GM18858 (cell line): Measurements from ENCODE around the gene ARIH1.
"Not testable (repeated sequence)": the region's sequence is repeated elsewhere in the genome, so short reads cannot be mapped to it uniquely, and the experiment has no call there.

Experiments used
- ATAC-seq: cut with Tn5 transposase; IDR thresholded peaks from one replicate; pipeline ENCODE4 v1.9.1; 2021; ENCODE audit not compliant: unreplicated experiment

The ARIH1 gene, protein sequence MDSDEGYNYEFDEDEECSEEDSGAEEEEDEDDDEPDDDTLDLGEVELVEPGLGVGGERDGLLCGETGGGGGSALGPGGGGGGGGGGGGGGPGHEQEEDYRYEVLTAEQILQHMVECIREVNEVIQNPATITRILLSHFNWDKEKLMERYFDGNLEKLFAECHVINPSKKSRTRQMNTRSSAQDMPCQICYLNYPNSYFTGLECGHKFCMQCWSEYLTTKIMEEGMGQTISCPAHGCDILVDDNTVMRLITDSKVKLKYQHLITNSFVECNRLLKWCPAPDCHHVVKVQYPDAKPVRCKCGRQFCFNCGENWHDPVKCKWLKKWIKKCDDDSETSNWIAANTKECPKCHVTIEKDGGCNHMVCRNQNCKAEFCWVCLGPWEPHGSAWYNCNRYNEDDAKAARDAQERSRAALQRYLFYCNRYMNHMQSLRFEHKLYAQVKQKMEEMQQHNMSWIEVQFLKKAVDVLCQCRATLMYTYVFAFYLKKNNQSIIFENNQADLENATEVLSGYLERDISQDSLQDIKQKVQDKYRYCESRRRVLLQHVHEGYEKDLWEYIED

GRCh38 chr15:72473614-72474465, at the start of gene ARIH1:
ARIH1 (plus strand) TSS chr15:72474330; CDS start chr15:72474640, 310 bp downstream.
- peak; percentile 56 for ATAC-seq

DNA sequence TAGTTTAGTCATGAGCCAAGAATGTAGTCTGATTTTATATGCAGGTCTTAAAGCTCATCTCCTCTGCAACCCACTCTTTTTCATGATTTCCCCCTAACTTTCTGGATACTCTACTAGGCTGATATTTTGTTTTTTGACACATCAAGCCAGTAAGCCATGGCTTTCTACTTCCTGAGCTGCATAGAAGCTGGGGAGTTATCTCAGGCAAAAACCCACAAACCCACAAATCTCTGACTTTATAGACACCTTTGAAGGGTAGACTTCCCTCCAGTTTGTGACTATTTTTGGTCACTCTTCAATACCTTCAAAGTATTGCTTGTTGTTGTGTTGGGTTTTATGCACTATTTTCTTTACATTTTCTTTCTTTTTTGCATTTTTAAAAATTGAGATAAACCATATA, 47.4 kb upstream of the ARIH1 start:
- ATAC-seq, result no peak

- ATAC-seq, result no peak
Measured at GRCh38 chr15:72437650-72438316, 36.3 kb upstream of the ARIH1 start.

GRCh38 chr15:72442848-72443247, 31.3 kb upstream of the ARIH1 start:
- ATAC-seq, result not testable (repeated sequence)

GRCh38 chr15:72445426-72445825, 28.7 kb upstream of the ARIH1 start:
- no peak for ATAC-seq

DNA sequence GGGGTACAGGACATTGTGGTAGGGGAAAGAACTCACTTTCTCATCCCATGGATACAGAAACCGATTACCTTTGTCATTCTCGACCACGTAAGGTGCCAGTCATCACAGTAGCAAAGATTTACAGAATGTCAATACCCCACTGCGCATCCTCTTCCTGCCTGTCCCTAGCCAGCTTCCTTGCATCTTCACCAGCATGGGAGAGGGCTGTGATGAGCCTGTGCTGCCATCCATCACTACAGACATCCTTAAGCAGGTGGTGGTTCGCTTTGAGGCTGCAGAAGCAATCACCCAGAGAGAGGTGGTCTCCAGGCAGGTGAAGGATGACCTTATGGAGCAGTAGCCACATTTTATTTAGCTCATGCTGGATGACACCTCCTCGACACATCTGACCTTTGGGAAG, 23.3 kb upstream of the ARIH1 start:
- ATAC-seq, result no peak

GRCh38 chr15:72451224-72451623, 22.9 kb upstream of the ARIH1 start:
- no peak for ATAC-seq

DNA sequence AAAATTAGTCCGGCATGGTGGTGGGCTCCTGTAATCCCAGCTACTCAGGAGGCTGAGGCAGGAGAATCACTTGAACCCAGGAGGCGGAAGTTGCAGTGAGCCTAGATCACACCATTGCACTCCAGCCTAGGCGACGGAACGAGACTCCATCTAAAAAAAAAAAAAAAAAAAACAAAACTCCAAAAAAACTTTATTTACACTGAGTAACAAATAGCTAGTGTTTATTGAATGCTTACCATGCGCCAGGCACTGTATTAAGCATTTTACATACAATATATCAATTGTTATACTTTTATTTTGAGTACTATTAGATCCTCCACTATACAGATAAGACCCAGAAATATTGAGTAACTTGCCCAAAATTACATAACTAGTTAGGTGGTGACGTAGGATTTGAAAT, 17.4 kb upstream of the ARIH1 start:
- ATAC-seq, result no peak

DNA sequence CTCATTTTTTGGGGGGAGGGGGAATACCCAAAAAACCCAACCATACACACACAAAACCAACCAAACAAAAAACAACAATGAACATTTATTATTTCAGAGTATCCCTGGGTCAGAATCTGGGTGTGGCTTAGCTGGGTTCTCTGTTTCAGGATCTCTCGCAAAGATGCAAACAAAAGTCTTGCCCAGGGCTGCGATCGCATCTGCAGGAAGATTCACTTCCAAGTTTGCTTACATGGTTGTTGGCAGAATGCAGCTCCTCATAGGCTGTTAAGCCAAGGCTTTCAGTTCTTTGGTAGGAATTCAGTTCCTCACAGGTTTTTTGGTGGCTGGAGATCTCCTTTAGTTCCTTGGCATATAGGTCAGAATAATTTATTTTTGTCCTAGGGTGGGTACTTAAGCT, 13.7 kb upstream of the ARIH1 start:
- no peak for ATAC-seq

DNA sequence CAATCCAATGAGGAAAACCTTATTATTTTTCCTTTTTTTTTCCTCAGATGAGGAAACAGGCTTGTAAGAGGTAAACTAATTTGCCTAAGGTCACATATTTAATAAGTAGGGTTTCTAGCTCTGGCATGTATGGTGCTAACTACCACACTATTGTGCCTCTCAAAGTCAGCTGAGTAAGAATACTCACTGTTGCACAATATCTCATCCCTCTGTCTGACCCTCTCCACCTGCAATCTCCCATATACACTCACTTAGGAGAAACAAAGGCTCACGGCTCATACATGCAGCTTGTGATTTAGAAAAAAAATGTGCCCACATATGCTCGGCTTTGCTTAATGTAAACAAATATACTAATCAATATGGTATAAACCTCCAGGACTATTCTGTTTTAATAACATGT, 10.4 kb upstream of the ARIH1 start:
- no peak for ATAC-seq

DNA sequence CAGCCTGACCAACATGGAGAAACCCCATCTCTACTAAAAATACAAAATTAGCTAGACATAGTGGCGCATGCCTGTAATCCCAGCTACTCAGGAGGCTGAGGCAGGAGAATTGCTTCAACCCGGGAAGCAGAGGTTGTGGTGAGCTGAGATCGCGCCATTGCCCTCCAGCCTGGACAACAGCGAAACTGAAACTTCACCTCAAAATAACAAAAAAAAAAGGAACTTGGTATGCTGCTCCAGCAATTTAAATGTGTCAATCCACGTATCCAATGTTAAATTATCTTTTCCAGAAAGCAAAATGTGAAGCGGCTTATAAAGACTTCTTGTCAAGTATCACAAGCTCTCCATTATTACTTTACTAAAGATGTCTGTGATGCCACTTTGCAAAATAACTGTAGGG, 9.9 kb upstream of the ARIH1 start:
- no peak for ATAC-seq

DNA sequence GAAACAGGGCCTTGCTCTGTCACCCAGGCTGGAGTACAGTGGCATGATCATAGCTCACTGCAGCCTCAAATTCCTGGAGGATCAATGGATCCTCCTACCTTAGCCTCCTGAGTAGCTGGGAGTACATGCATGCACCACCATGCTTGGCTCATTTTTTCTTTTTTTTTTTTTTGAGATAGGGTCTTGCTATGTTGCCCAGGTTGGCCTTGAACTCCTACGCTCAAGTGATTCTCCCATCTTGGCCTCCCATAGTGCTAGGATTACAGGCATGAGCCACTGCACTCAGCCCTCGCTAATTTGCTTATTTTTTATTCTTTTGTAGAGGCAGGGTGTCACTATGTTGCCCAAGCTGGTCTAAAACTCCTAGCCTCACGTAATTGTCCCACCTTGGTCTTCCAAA, 6.0 kb upstream of the ARIH1 start:
- no peak for ATAC-seq

DNA sequence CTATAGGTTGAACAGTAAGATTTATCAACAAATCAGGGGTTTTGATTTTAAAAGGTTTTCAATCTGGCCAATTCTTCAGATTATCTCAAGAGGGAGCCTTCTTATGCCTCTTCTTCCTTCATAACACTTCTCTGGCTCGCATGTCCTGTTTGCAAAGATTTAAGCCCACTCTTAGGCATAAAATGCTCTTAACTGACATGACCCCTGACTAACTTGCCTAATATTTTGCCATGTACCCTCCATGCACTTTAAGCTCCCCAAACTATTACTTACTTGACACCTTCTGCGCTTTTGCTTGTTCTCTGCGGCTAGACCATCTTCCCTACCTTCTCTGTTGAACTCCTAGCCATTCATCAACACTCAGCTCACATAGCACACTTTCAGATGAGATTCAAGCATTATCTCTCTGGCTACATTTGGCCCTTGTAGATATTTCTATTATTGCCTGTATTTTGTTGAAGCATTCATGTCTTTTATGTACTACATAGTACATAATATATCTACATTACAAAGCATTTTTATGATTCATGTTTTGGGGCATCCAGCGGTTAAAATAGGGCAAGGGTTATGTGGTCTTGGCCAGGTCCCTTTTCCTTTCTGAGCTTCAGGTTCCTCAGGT, 1.0 kb upstream of the ARIH1 start:
- no peak for ATAC-seq

DNA sequence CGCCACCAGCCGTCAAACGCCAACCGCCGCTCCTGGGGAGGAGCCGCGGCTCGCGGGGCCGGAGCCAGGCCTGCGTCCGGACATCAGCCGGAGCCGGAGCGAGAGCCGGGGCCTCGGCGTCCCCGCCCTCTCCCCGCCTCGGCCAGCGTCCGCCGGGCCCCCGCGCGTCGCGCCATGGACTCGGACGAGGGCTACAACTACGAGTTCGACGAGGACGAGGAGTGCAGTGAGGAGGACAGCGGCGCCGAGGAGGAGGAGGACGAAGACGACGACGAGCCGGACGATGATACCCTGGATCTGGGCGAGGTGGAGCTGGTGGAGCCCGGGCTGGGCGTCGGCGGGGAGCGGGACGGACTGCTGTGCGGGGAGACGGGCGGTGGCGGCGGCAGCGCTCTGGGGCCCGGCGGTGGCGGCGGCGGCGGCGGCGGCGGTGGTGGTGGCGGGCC, 359 bp downstream of the ARIH1 start:
- ATAC-seq, result no peak

GRCh38 chr15:72474912-72475628, 940 bp downstream of the ARIH1 start:
- ATAC-seq, result no peak

DNA sequence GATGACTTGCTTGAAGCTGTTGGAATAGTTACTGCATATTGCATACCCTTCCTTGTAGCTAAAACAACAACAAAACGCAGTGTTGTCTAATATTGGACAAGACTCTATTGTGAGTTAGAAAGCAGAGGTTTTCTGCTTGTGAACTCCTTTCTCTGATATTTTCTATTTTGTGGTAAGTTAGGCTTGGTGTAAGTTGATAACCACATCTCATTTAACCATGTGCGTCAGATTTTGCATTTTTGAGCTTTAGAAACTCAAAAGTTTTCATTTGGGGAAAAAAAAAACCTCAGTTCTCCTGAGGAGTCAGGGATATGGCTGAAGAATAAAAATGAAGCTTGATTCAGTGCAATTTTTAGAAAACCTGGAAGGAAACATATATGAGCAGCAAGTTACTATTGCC, 1.5 kb downstream of the ARIH1 start:
- no peak for ATAC-seq

GRCh38 chr15:72476330-72476729, 2.2 kb downstream of the ARIH1 start:
- ATAC-seq, result not testable (repeated sequence)

DNA sequence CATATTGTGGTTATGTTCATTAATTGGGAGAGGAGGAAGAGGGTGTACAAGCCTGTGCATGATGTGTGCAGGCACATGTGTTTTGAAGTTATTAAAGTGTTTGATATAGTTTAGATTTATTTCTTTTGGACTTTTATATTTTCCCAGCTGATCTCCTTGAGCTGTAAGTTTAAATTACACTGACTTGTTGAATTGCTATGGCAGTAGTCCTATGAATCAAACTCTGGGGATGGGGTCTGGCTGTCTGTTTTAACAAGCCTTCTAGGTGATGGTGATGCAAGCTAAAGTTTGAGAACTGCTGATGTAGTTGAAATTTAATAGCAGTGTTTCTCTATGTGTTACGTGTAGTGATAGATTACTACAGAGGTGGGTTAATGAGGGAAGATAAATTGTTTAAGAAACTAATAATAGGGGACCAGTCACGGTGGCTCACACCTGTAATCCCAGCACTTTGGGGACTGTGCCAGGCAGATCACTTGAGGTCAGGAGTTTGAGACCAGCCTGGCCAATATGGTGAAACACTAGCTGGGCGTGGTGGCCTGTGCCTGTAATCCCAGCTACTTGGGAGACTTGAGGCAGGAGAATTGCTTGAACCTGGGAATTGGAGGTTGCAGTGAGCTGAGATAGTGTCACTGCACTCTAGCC, 7.0 kb downstream of the ARIH1 start:
- ATAC-seq, result no peak

DNA sequence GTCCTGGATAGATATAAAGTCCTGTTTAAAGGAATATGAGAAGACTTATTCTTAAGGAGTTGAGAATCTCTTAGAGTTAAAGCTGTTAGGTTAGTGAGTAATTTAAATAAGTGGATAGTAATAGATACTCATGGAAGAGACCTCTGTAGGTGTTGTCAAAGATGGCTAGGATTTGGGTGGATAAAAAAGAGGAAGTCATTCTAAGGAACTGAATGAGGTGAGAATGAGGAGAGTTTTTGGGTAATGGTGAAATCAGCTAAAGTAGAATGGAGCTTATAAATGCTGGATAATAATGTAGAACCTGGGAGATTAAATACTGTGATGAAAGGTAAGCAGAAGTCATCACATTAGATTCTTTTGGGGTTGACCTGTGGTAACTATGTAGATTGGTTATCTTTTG, 8.1 kb downstream of the ARIH1 start:
- no peak for ATAC-seq

DNA sequence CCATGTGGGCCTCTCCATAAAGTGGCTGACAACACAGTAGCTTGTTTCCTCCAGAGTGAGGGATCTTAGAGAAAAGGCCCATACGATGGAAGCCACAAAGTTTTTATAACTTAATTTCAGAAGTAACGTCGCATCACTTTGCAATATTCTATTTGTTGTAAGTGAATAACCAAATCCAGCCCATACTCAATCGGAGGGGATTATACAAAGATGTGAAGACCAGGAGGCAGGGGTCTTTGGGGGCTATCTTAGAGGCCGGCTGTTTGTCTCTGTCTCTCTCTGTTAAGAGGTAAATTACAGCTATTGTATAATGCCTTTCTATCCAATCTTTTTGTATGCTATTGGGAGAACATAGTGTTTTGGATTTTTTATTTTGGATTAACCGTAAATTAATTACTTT, 9.1 kb downstream of the ARIH1 start:
- ATAC-seq, result no peak
